PC-9 (cell line): ENCODE results near the gene MAZ. TPM values are rescaled to one million over a fixed set of nuclear protein-coding genes. Genes with fewer than 3 reads are reported as not detected.

ENCODE experiments used
- BruUV-seq: library from RNA; stranded (reverse); fragments of 400-500 nt; replicated peaks from 2 replicates; lab custom pipeline; 2021; lab: Mats Ljungman, UMichigan
- CTCF ChIA-PET: fragments of 300-600 bp; sonication (Branson Sonifier 250); formaldehyde crosslinking; loops from one replicate; lab custom pipeline; 2022; ENCODE audit warnings: antibody characterized with exemption; lab: Charles Lee
- POLR2A ChIA-PET: fragments of 300-600 bp; sonication (Branson Sonifier 250); formaldehyde crosslinking; loops from one replicate; lab custom pipeline; 2022; ENCODE audit warnings: antibody characterized with exemption; ENCODE audit not compliant: unreplicated experiment; lab: Charles Lee
- DNase-seq, 2 experiments: peaks; one replicate each; pipeline versions ENCODE4 v3.0.0 to v3.0.0-alpha.2; 2015 to 2022; ENCODE audit warnings: mixed read lengths in 1 of 2
- H2AFZ ChIP-seq: fragments of 200-600 bp; sonication (generic); 2 replicates; pipeline ENCODE4 v1.8.1; 2017; ENCODE audit warnings: antibody characterized with exemption
- H3F3A ChIP-seq: fragments of 200-600 bp; sonication (generic); 2 replicates; pipeline ENCODE4 v1.8.1; 2017; ENCODE audit warnings: antibody characterized with exemption, mild to moderate bottlenecking, low read depth; ENCODE audit not compliant: insufficient read depth
- H3K27ac ChIP-seq: fragments of 200-600 bp; sonication (generic); 2 replicates; pipeline ENCODE4 v1.6.1; 2016; ENCODE audit warnings: mixed run types
- H3K27me3 ChIP-seq: fragments of 200-600 bp; sonication (generic); 2 replicates; pipeline ENCODE4 v1.6.1; 2016; ENCODE audit warnings: low read depth, mixed run types; ENCODE audit not compliant: insufficient read depth
- H3K36me3 ChIP-seq: fragments of 200-600 bp; sonication (generic); 2 replicates; pipeline ENCODE4 v1.6.1; 2016; ENCODE audit warnings: low read depth, mixed run types
- H3K4me1 ChIP-seq: fragments of 200-600 bp; sonication (generic); replicated peaks from 2 replicates; pipeline ENCODE4 v1.6.1; 2016; ENCODE audit warnings: mixed run types; ENCODE audit not compliant: insufficient read depth
- H3K4me2 ChIP-seq: fragments of 200-600 bp; sonication (generic); 2 replicates; pipeline ENCODE4 v1.6.1; 2017; ENCODE audit warnings: mixed run types
- H3K4me3 ChIP-seq: fragments of 200-600 bp; sonication (generic); 2 replicates; pipeline ENCODE4 v1.6.1; 2016; ENCODE audit warnings: mixed run types
- H3K79me2 ChIP-seq: fragments of 200-600 bp; sonication (generic); 2 replicates; pipeline ENCODE4 v1.6.1; 2017; ENCODE audit warnings: low read depth, mixed run types
- H3K9me2 ChIP-seq: fragments of 200-600 bp; sonication (generic); 2 replicates; pipeline ENCODE4 v1.8.1; 2017; ENCODE audit warnings: mild to moderate bottlenecking; ENCODE audit not compliant: insufficient read depth
- H3K9me3 ChIP-seq: fragments of 200-600 bp; sonication (generic); 2 replicates; pipeline ENCODE4 v1.8.1; 2016; ENCODE audit warnings: low read depth; ENCODE audit not compliant: insufficient read depth
- H4K20me1 ChIP-seq: fragments of 200-600 bp; sonication (generic); 2 replicates; pipeline ENCODE4 v1.8.1; 2017; ENCODE audit not compliant: insufficient read depth
- CTCF ChIP-seq: fragments of 200-600 bp; sonication (generic); conservative IDR thresholded peaks from 2 replicates; pipeline ENCODE4 v1.6.1; 2017; ENCODE audit warnings: mixed run types, antibody characterized with exemption, mild to moderate bottlenecking, moderate library complexity
- EZH2 ChIP-seq: fragments of 200-600 bp; sonication (generic); IDR thresholded peaks from 2 replicates; pipeline ENCODE4 v1.8.0; 2017; ENCODE audit warnings: antibody characterized with exemption, low read depth
- intact Hi-C: fragments of 100-400 bp; cut with micrococcal nuclease; formaldehyde crosslinking; loops from one replicate; pipeline ENCODE4 v1.10.0; 2022; ENCODE audit not compliant: unreplicated experiment
- total RNA-seq: library from RNA; stranded (reverse); gene quantifications from 2 replicates; pipeline ENCODE4 v1.2.3, GENCODE V29; 2021

MAZ gene
- total RNA-seq, 1 experiment from 2014 or later = 481 TPM

GRCh38 chr16:29804455-29805231, 1.7 kb upstream of the MAZ start:
- intact Hi-C loops = loop anchor here (1.0 kb wide), 3 partner anchors 14 to 169 kb away; partner anchors contain the start of genes KIF22 and TAOK2

GRCh38 chr16:29805232-29806098, 864 bp upstream of the MAZ start:
- DNase-seq = peak; percentile 94 to 99
- H2AFZ ChIP-seq = peak overlapping the region; percentile 84
- peaks cover 29% of the 10 kb centered on the region for H3K4me1 ChIP-seq
- 0 out of 2 replicates have a peak, but pooled peaks cover 24% of the 10 kb centered on the region for H3K36me3 ChIP-seq
- peak overlapping the region; percentile 76 for H3K4me3 ChIP-seq
- H3K9me2 ChIP-seq = no peaks in the 10 kb centered on the region
- BruUV-seq = no TSS peak
- H3K4me2 ChIP-seq = peak overlapping the region; percentile 85
- no peaks in the 10 kb centered on the region for H3K27me3 ChIP-seq
- TF ChIP-seq EZH2 (no peak), CTCF (no peak)
- H3K79me2 ChIP-seq = peaks cover 17% of the 10 kb centered on the region
- peaks cover 58% of the 10 kb centered on the region for H3F3A ChIP-seq
- H3K9me3 ChIP-seq = no peaks in the 10 kb centered on the region
- intact Hi-C loops = loop anchor here (1.0 to 2.0 kb wide), 4 partner anchors 15 to 215 kb away; partner anchors contain the start of genes KIF22 and TAOK2
- H4K20me1 ChIP-seq = peaks cover 10% of the 10 kb centered on the region; the same call in 1 of the 2 replicates
- peak overlapping the region; percentile 68 for H3K27ac ChIP-seq
- ChIA-PET CTCF (interaction anchor here (0.7 kb wide), 1 partner anchor 194 kb away, joined by 5 read pairs; no protein-coding TSS in a partner anchor), POLR2A (interaction anchor here (0.5 to 1.4 kb wide), 7 partner anchors 10 to 135 kb away, joined by 3 to 22 read pairs (median 4); partner anchors contain the start of genes KIF22 and PAGR1)

More at GRCh38 chr16:29804455-29805231, 1.7 kb upstream of the MAZ start:
- CTCF ChIA-PET = interaction anchor here (1.4 kb wide), 1 partner anchor 44 kb away, joined by 3 read pairs; no protein-coding TSS in a partner anchor
- Histone ChIP-seq H3K27me3 (no peaks in the 10 kb centered on the region), H3K79me2 (peaks cover 17% of the 10 kb centered on the region), H3K9me3 (no peaks in the 10 kb centered on the region), H3K4me1 (peaks cover 26% of the 10 kb centered on the region), H4K20me1 (peaks cover 10% of the 10 kb centered on the region; the same call in 1 of the 2 replicates), H3K4me2 (peak overlapping the region; percentile 85), H3K4me3 (peak overlapping the region; percentile 76), H3K27ac (peak overlapping the region; percentile 68), H2AFZ (peak overlapping the region; percentile 84), H3K9me2 (no peaks in the 10 kb centered on the region), H3K36me3 (peaks cover 32% of the 10 kb centered on the region; the same call in 1 of the 2 replicates), H3F3A (peaks cover 55% of the 10 kb centered on the region)
- POLR2A ChIA-PET = interaction anchor here (0.5 to 1.4 kb wide), 5 partner anchors 15 to 847 kb away, joined by 3 to 18 read pairs (median 4); partner anchors contain the start of gene KIF22
- TSS peak; percentile 67 for BruUV-seq
- peak in 1 of 2 experiments; percentile 41 for DNase-seq
- TF ChIP-seq CTCF (no peak; the same call in 1 of the 2 replicates), EZH2 (no peak)
